Measurements from ENCODE around the gene CD207.

The CD207 gene

GRCh38 chr2:70795164-70795995, 40.2 kb downstream of the CD207 start:
- DNase-seq (ENCODE audit: low read depth in 2 of 3, low spot score in 2 of 3) = no peak

DNA sequence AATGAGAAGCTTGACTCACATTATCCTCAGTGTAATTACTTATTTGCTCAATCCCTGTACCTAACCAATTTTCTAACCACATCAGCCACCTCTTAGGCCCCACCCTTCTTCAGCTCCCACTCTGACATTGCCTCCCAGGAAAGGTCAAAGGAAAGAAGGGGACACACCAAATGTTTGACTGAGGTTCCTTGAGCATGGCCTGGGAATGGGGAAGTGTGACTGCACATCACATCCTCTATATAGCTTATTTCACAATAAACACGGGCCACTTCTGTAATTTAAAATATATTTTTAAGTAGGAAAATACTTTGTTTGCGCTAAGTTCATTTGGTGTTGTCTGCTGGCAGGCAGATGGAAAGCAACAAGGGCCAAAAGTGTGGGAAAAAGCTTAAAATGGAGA, 42.2 kb downstream of the CD207 start:
- no peak for DNase-seq (ENCODE audit: low read depth in 2 of 3, low spot score in 2 of 3)

DNA sequence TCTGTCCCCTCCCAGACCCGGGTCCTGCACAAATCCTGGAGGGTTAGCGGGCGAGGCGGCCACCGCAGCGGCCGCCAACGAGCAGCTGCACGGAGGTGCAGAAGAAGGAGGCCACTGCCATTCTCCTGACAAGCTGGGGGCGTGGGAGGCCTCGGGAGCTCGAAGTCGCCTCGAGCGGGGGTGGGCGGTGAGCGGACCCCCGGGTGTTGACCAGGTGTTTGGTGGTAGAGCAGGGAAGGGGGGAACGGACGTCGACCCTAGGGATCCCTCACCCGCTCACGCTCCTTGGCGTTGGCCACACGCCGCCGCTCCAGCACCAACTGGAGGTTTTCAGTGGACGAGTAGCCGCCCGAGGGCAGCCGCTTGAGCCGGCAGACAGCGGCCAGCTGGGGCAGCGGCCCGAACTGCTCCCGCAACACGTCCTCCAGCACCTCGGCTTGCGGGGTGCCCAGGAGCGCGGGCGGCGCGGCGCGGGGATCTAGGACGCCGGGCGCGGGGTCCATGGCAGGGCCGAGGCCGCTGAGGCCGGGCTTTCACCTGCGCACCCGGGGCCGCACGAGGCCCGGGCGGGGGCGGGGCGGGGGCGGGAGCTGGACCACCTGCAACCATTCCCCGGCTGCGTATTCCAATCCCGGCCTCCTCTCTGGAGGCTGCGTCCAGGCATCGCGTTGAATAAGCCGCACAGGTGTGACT, 45.3 kb downstream of the CD207 start, which contains the start of gene FIGLA:
Gene FIGLA (minus strand): TSS at position 508 of the 693 bp plus-strand sequence. CDS start 5 bp downstream, at position 503.
- no peak for DNase-seq (ENCODE audit: low read depth in 2 of 3, low spot score in 2 of 3)

GRCh38 chr2:70789304-70790135, 46.1 kb downstream of the CD207 start:
- peak; percentile 31 to 49 (median 46) for DNase-seq (ENCODE audit: low read depth in 2 of 3, low spot score in 2 of 3)

DNA sequence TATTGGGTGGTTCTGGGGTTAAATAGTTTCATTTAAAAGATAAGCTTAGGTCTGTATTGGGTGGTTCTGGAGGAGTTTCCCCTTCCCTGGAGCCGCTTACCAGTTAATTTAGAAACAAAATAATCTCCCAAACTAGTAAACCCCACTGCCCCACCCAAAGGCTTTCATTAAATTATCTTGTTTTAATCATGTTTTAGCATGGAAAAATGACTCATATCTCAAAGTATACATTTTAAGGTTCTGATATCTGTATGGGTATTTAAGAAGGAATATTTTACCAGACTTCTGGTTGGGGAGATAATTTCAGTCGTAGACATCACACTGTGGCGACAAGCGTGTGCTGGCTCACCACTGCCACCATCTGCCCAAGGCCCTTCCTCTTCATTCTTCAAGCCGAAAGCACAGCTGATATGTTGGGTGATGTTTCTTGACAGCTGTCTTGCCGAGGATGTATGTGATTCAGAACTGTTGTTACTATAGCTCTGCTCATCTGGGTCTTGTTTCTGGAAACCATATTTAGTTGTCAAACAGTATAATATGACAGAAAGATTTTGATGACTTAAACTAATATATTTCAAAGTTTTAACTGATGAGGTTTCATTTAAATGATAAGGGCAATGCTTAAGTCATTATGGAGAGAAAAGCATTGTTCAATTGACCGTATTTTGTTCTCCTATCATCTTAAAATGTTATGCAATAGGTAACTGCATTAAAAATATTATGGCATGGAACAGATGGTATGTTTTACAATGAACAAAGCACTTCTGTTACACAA, 50.3 kb downstream of the CD207 start:
- DNase-seq (ENCODE audit: low read depth in 2 of 3, low spot score in 2 of 3) = no peak

- no peak for DNase-seq (ENCODE audit: low read depth in 2 of 3, low spot score in 2 of 3)
These were observed 51.3 kb downstream of the CD207 start for GRCh38 chr2:70784320-70784719.

Measured in activated CD8-positive, alpha-beta memory T cell treated with anti-CD3 and anti-CD28 coated beads for 48 hours (primary cell).